ENCODE results near the gene VSIG10L. TPM values are rescaled to one million over a fixed set of nuclear protein-coding genes. Genes with fewer than 3 reads are reported as not detected.

VSIG10L gene
- total and polyA plus RNA-seq, 12 donors: 0.33 to 1.6 (median 0.51) TPM

- TF ChIP-seq CTCF (IDR thresholded peaks at IDR 0.05): no peak
- peaks cover 0 to 53% (median 32%) of the 10 kb centered on the region in 7 donors for H3K27me3 ChIP-seq
- DNase-seq (no peak), ATAC-seq (peak in 1 of 8 donors; percentile 17)
- H3K27ac ChIP-seq: no peak overlapping the region
- no peaks in the 10 kb centered on the region for H3K36me3 ChIP-seq
- no peaks in the 10 kb centered on the region for H3K9me3 ChIP-seq
- 25 to 26% methylated on average over 12 to 14 of the region's 14 CpGs for WGBS, 2 donors
- intact Hi-C loops (cut with DNase I): no loop called here
- no peak overlapping the region for H3K4me3 ChIP-seq
- H3K4me1 ChIP-seq: no peaks in the 10 kb centered on the region
Observed at GRCh38 chr19:51320280-51320657, 21.7 kb downstream of the VSIG10L start.

GRCh38 chr19:51319649-51320279 is 22.2 kb downstream of the VSIG10L start:
- peaks cover 0 to 4% (median 0%) of the 10 kb centered on the region in 11 donors for H3K9me3 ChIP-seq
- WGBS, 2 donors: 82 to 86% methylated on average over 14 of the region's 14 CpGs
- no peaks in the 10 kb centered on the region for H3K36me3 ChIP-seq
- no peak for TF ChIP-seq CTCF (IDR thresholded peaks at IDR 0.05)
- no peak overlapping the region for H3K27ac ChIP-seq
- DNase-seq: no peak
- H3K27me3 ChIP-seq: peaks cover 0 to 52% (median 37%) of the 10 kb centered on the region in 7 donors
- H3K4me3 ChIP-seq: no peak overlapping the region
- intact Hi-C loops (cut with DNase I): no loop called here
- ATAC-seq: peak in 1 of 8 donors; percentile 15
- H3K4me1 ChIP-seq: no peaks in the 10 kb centered on the region

- Histone ChIP-seq H3K9me3 (peaks cover 0 to 10% (median 0%) of the 10 kb centered on the region in 11 donors), H3K36me3 (no peaks in the 10 kb centered on the region), H3K4me3 (no peak overlapping the region), H3K27me3 (peaks cover 0 to 54% (median 42%) of the 10 kb centered on the region in 7 donors), H3K4me1 (no peaks in the 10 kb centered on the region), H3K27ac (no peak overlapping the region)
- no peak for DNase-seq
- intact Hi-C loops (cut with DNase I): no loop called here
- ATAC-seq: no peak
- TF ChIP-seq CTCF (IDR thresholded peaks at IDR 0.05): no peak
- WGBS, 2 donors: 70 to 77% methylated on average over 23 of the region's 23 CpGs
Observed at GRCh38 chr19:51318687-51319648, 23.0 kb downstream of the VSIG10L start.

- no peak for ATAC-seq
- Histone ChIP-seq H3K4me1 (no peaks in the 10 kb centered on the region), H3K9me3 (peaks cover 0 to 10% (median 0%) of the 10 kb centered on the region in 11 donors), H3K27ac (no peak overlapping the region), H3K36me3 (no peaks in the 10 kb centered on the region), H3K27me3 (peaks cover 0 to 52% (median 39%) of the 10 kb centered on the region in 7 donors), H3K4me3 (no peak overlapping the region)
- intact Hi-C loops (cut with DNase I): no loop called here
- TF ChIP-seq CTCF (IDR thresholded peaks at IDR 0.05): no peak
- WGBS, 2 donors: 37 to 63% methylated on average over 1 of the region's 1 CpG
- no peak for DNase-seq
Observed at GRCh38 chr19:51317968-51318367, 24.0 kb downstream of the VSIG10L start.

Measured in heart right ventricle (tissue), 16 donors.